ENCODE data around the gene SNN. TPM values are rescaled to one million over a fixed set of nuclear protein-coding genes. Genes with fewer than 3 reads are reported as not detected.
A peak's percentile ranks its signal among the peaks of the same experiment; 100 is the strongest.

The SNN gene
- total RNA-seq, 4 donors from 2014 or later, result 31.5 to 50.6 (median 36.3) TPM

- intact Hi-C loops (cut with DNase I), result no loop called here
- Histone ChIP-seq H3K27ac (no peak overlapping the region), H3K27me3 (no peaks in the 10 kb centered on the region), H3K4me1 (no peaks in the 10 kb centered on the region), H3K9me3 (no peaks in the 10 kb centered on the region), H3K36me3 (peaks cover 41 to 46% of the 10 kb centered on the region in 2 donors), H3K4me3 (replicated peaks in 1 of 3) (no peak overlapping the region)
- TF ChIP-seq CTCF (IDR thresholded peaks at IDR 0.05), result no peak
- TF ChIP-seq POLR2A (IDR thresholded peaks at IDR 0.05), result no peak
- WGBS, 2 donors, result 78 to 79% methylated on average over 7 of the region's 7 CpGs
- DNase-seq, result no peak
Observed at GRCh38 chr16:11698271-11698689, 30.0 kb downstream of the SNN start.

- TF ChIP-seq POLR2A (IDR thresholded peaks at IDR 0.05) (no peak), CTCF (IDR thresholded peaks at IDR 0.05) (no peak)
- Histone ChIP-seq H3K36me3 (peaks cover 44 to 46% of the 10 kb centered on the region in 2 donors), H3K4me3 (replicated peaks in 1 of 3) (no peak overlapping the region), H3K4me1 (no peaks in the 10 kb centered on the region), H3K27ac (no peak overlapping the region), H3K27me3 (no peaks in the 10 kb centered on the region), H3K9me3 (no peaks in the 10 kb centered on the region)
- no peak for DNase-seq
- WGBS, 2 donors, result 89 to 91% methylated on average over 10 of the region's 10 CpGs
- intact Hi-C loops (cut with DNase I), result no loop called here
Observed at GRCh38 chr16:11699234-11699894, 31.1 kb downstream of the SNN start.

GRCh38 chr16:11700264-11701029 lies 32.2 kb downstream of the SNN start:
- H3K27ac ChIP-seq, result no peak overlapping the region
- H3K27me3 ChIP-seq, result no peaks in the 10 kb centered on the region
- H3K9me3 ChIP-seq, result no peaks in the 10 kb centered on the region
- intact Hi-C loops (cut with DNase I), result no loop called here
- DNase-seq, result no peak
- no peak overlapping the region for H3K4me3 ChIP-seq (replicated peaks in 1 of 3)
- WGBS, 2 donors, result 77 to 83% methylated on average over 9 of the region's 9 CpGs
- peaks cover 5 to 6% of the 10 kb centered on the region in 2 donors for H3K4me1 ChIP-seq
- TF ChIP-seq CTCF (IDR thresholded peaks at IDR 0.05) (no peak), POLR2A (IDR thresholded peaks at IDR 0.05) (no peak)
- H3K36me3 ChIP-seq, result peaks cover 34 to 37% of the 10 kb centered on the region in 2 donors

GRCh38 chr16:11705311-11706025 lies 37.2 kb downstream of the SNN start:
- Histone ChIP-seq H3K36me3 (peaks cover 0 to 3% of the 10 kb centered on the region in 2 donors), H3K9me3 (no peaks in the 10 kb centered on the region), H3K27me3 (no peaks in the 10 kb centered on the region), H3K4me3 (replicated peaks in 1 of 3) (no peak overlapping the region), H3K4me1 (peaks cover 22 to 31% of the 10 kb centered on the region in 2 donors), H3K27ac (peak overlapping the region in 2 of 3 donors; percentile 4 to 21)
- no peak for DNase-seq
- 65 to 68% methylated on average over 6 of the region's 6 CpGs for WGBS, 2 donors
- intact Hi-C loops (cut with DNase I), result no loop called here
- TF ChIP-seq POLR2A (IDR thresholded peaks at IDR 0.05) (no peak), CTCF (IDR thresholded peaks at IDR 0.05) (no peak)
